Thyroid gland (tissue), 4 donors: ENCODE data around the gene RABEP2.

Source experiments
- CTCF ChIP-seq, 6 experiments: fragments of 200-600 bp in 3 of 6; fragments of 450-650 bp in 3 of 6; sonication (generic) in 3 of 6; IDR thresholded peaks; one replicate each; pipeline ENCODE4 v1.5.1; 2016 to 2019; ENCODE audit warnings: antibody characterized with exemption in 6 of 6, mild to moderate bottlenecking in 2 of 6, inconsistent platforms in 1 of 6, moderate library complexity in 1 of 6
- POLR2A ChIP-seq, 2 donors: fragments of 450-650 bp; IDR thresholded peaks; one replicate each; pipeline ENCODE4 v1.6.1; 2017; ENCODE audit warnings: antibody characterized with exemption in 2 of 2, mild to moderate bottlenecking in 2 of 2, moderate library complexity in 1 of 2

- TF ChIP-seq POLR2A (IDR thresholded peaks at IDR 0.05) (no peak), CTCF (IDR thresholded peaks at IDR 0.05) (no peak)
These were observed 24.4 kb downstream of the RABEP2 start for GRCh38 chr16:28900601-28901000.
